ELR (cell line): ENCODE results near the gene DAB2IP.

Source experiments
- DNase-seq: peaks from one replicate; pipeline ENCODE4 v3.0.0-alpha.2; 2015; ENCODE audit warnings: low read depth

The DAB2IP gene

GRCh38 chr9:121703014-121703734 is 51.7 kb downstream of the DAB2IP start:
- DNase-seq: no peak

- DNase-seq: no peak
Observed at GRCh38 chr9:121704281-121704680, 52.8 kb downstream of the DAB2IP start.

- DNase-seq: no peak
Observed at GRCh38 chr9:121706149-121706750, 54.8 kb downstream of the DAB2IP start.

- peak; percentile 31 for DNase-seq
Observed at GRCh38 chr9:121707477-121708424, 56.3 kb downstream of the DAB2IP start.

- DNase-seq: no peak
Observed at GRCh38 chr9:121708768-121709488, 57.5 kb downstream of the DAB2IP start.

- DNase-seq: no peak
Observed at GRCh38 chr9:121709798-121710197, 58.4 kb downstream of the DAB2IP start.

- DNase-seq: no peak
Observed at GRCh38 chr9:121711281-121711680, 59.8 kb downstream of the DAB2IP start.

GRCh38 chr9:121711797-121712196 is 60.4 kb downstream of the DAB2IP start:
- no peak for DNase-seq

- DNase-seq: no peak
Observed at GRCh38 chr9:121713400-121714070, 62.1 kb downstream of the DAB2IP start.

- no peak for DNase-seq
Observed at GRCh38 chr9:121714075-121714705, 62.8 kb downstream of the DAB2IP start.

GRCh38 chr9:121714873-121715272 is 63.4 kb downstream of the DAB2IP start:
- no peak for DNase-seq

- DNase-seq: no peak
Observed at GRCh38 chr9:121717141-121717991, 65.9 kb downstream of the DAB2IP start.

- peak; percentile 28 for DNase-seq
Observed at GRCh38 chr9:121718084-121718483, 66.7 kb downstream of the DAB2IP start.

- no peak for DNase-seq
Observed at GRCh38 chr9:121718501-121718900, 67.1 kb downstream of the DAB2IP start.

GRCh38 chr9:121720311-121721057 is 69.0 kb downstream of the DAB2IP start:
- no peak for DNase-seq

- peak; percentile 30 for DNase-seq
Observed at GRCh38 chr9:121721058-121721350, 69.6 kb downstream of the DAB2IP start.

GRCh38 chr9:121721770-121722169 is 70.3 kb downstream of the DAB2IP start:
- no peak for DNase-seq

- peak; percentile 81 for DNase-seq
Observed at GRCh38 chr9:121725008-121725775, 73.8 kb downstream of the DAB2IP start.
